Astrocyte of the cerebellum (primary cell): ENCODE results near the gene CENPP.

Experiments
- DNase-seq: peaks from one replicate; pipeline ENCODE4 v3.0.0-alpha.2; 2011; ENCODE audit warnings: low read depth
- H3K4me3 ChIP-seq: 2 replicates; pipeline ENCODE4 v1.5.1; 2011; ENCODE audit warnings: mild to moderate bottlenecking, low read depth, low read length, moderate library complexity
- CTCF ChIP-seq: IDR thresholded peaks from 2 replicates; pipeline ENCODE4 v1.5.1; 2012; ENCODE audit warnings: low read length, low read depth, moderate library complexity, mild to moderate bottlenecking; ENCODE audit errors: missing control alignments
- in situ Hi-C: cut with HindIII; loops from 2 replicates; pipeline ENCODE4 v1.10.0; 2017; ENCODE audit warnings: low sequenced_read_pairs

CENPP gene

GRCh38 chr9:92397853-92398252 is 72.1 kb downstream of the CENPP start:
- in situ Hi-C loops, result no loop called here
- no peak for DNase-seq
- TF ChIP-seq CTCF, result no peak
- no peak overlapping the region for H3K4me3 ChIP-seq

- no peak for TF ChIP-seq CTCF
- H3K4me3 ChIP-seq, result no peak overlapping the region
- in situ Hi-C loops, result no loop called here
- no peak for DNase-seq
Measured at GRCh38 chr9:92402360-92402759, 76.6 kb downstream of the CENPP start.

- H3K4me3 ChIP-seq, result no peak overlapping the region
- no peak for TF ChIP-seq CTCF
- in situ Hi-C loops, result no loop called here
- no peak for DNase-seq
Measured at GRCh38 chr9:92402826-92403745, 77.3 kb downstream of the CENPP start.

- no peak for DNase-seq
- no peak within 1 kb of the TSS for H3K4me3 ChIP-seq
- in situ Hi-C loops, result no loop called here
- TF ChIP-seq CTCF, result no peak
Measured at GRCh38 chr9:92404042-92404836, 78.5 kb downstream of the CENPP start, which contains the start of gene OGN. Gene OGN, minus strand, starts transcription at chr9:92404578. Its CDS starts 1,171 bp downstream, at chr9:92403407.

GRCh38 chr9:92405818-92406217 is 80.1 kb downstream of the CENPP start:
- H3K4me3 ChIP-seq, result no peak overlapping the region
- no peak for TF ChIP-seq CTCF
- DNase-seq, result no peak
- in situ Hi-C loops, result no loop called here

- no peak for DNase-seq
- no peak overlapping the region for H3K4me3 ChIP-seq
- in situ Hi-C loops, result no loop called here
- no peak for TF ChIP-seq CTCF
Measured at GRCh38 chr9:92406477-92406876, 80.7 kb downstream of the CENPP start.
